CD4-positive, alpha-beta T cell treated with Interleukin-21 for 1 hour (primary cell): Measurements from ENCODE around the gene MAGI1.
"Not testable (repeated sequence)": the region's sequence is repeated elsewhere in the genome, so short reads cannot be mapped to it uniquely, and the experiment has no call there.

Experiments used
- DNase-seq: peaks from one replicate; pipeline ENCODE4 v3.0.0-alpha.2; 2020

MAGI1 gene

DNA sequence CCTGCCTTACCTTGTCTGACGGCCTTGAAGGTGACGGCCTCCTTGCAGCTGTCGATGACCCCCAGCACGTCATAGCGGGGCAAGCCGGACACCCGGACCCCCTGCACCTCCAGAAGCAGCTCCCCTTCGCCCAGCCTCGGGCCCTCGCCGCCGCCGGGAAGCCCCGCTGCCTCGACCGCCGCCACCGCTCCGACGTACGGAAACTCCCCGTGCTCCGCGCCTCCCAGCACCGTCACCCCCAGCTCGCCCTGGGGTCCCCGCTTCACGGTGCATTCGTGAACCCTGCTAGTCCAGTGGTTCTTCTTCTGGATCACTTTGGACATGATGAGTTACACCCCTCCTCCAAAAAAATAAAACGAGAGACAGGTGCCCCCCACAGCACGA, 740 bp downstream of the MAGI1 start:
- DNase-seq = no peak

DNA sequence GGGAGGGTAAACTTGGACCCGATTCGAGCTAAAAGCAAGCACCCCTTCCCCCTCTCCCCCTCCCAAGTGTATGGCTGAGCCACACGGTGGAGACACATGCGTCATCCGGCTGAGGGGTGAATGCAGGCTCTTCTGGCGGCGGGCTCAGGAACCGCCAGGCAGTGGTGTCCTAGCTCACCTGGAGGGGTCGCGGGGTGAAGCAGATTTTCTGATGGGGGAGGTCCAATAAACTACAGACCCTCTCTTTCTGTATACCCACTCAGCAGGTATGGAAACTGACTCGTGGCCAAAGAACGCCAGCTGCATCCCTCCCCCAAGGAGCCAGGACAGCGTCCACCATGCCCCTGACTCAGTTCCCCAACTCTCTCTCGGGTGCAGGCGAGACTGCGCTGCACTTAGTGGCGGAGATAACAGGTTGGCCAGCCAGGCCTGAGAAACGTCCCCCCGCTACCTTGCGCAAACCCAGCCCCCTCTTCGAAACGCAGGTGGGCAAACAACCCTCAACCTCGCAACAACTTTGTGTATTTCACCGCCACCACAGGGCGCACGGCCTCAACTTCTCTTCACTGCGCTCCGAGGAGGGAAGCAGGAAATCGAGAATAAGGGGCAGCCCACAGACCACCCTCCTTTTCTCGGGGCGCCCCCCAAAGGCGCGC, 1.3 kb downstream of the MAGI1 start:
- DNase-seq = no peak

DNA sequence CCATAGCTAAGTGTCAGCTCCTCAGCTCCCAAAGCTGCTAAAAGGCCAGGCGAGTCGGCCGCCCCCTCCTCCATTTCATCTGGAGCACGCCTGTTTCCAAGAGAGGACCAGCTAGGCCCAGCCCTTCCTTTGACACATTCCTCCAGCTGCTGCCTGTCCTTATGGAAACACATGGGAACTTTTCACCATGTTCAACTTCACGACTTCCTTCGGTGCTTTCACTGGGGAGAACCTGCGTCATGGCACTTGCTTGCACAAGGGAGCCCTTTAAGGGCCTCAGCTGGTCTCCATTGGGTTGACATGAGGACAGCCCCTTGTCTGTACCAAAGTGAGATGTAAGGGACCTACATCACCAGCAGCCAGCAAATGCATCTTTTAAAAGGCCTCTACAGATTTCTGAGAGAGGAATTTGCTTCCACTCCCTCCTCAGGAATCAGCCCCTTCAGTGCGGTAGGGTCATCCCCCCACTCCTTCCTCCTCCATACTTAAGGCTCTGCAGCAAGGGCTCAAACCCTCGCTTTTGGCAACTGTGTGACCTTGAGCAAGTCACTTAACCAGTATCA, 2.1 kb downstream of the MAGI1 start:
- no peak for DNase-seq

- no peak for DNase-seq
Observed at GRCh38 chr3:66035763-66036477, 2.8 kb downstream of the MAGI1 start.

- DNase-seq = no peak
Observed at GRCh38 chr3:66033241-66034138, 5.2 kb downstream of the MAGI1 start.

DNA sequence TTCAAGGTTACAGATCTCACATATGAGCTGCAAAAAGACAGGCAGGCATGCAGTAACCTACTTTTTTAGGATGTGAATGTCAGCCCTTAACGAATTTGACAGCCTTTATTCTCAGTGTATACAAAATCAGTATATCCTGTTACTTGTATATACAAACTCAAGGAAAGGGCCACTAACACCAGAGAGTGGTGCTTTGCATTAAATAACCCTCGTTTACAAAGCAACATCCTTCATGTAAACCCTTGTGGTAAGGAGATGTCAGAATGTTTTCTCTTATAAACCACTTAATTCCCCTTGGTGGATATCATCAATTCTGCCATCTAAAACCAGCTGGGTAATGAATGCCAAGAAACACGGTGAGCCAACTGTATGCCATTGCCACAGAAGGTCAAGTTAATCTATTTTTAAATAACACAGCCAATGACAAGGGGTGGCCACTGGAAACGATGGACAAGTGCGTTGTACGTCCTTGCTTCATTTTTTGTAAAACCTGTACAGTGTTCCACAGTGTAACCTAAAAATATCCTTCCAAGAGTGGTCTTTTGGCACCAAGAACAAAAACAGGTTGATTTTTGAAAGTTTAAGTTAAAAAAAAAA, 7.5 kb downstream of the MAGI1 start:
- DNase-seq = no peak

- DNase-seq = no peak
Observed at GRCh38 chr3:66029443-66029842, 9.3 kb downstream of the MAGI1 start.

DNA sequence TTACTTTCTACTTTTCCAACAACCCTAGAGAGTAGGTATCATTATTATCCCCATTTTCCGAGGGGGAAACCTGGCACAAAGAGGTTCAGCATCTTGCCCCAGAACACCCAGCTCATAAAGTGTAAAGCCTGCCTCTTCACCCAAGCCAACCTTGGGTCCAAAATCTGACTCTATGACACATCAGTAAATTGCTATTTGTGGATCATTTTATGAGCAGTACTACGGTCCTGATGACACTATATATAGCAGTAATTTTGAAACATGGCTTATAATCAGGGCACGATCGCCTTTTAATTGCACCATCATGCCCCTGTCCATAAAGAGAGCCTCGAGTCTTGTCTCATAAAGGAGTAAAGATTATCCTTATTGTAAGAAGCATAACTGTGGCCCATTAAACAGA, 9.7 kb downstream of the MAGI1 start:
- DNase-seq = no peak

DNA sequence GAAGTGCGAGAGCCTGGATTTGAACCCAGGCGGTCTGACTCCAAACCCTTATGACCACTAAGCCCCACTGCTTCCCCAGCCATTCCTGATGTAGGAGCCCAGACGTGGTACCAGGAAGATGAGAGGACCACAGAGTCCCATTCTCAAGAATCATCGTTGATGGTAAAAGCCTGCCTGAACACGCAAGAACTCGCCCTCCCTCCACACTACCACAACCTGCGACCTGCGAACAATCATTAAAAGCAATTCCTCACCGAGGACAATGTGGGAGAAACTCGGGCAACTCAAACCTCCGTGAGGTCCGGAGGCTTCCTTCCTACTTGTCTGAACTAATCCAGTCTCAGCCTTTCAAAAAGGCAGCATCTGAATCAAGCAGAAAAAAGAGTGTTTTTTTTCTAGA, 10.3 kb downstream of the MAGI1 start:
- DNase-seq = no peak

- not testable (repeated sequence) for DNase-seq
Observed at GRCh38 chr3:66027099-66027498, 11.6 kb downstream of the MAGI1 start.

GRCh38 chr3:66023738-66024385, 14.9 kb downstream of the MAGI1 start:
- no peak for DNase-seq

GRCh38 chr3:66023229-66023628, 15.5 kb downstream of the MAGI1 start:
- DNase-seq = no peak

DNA sequence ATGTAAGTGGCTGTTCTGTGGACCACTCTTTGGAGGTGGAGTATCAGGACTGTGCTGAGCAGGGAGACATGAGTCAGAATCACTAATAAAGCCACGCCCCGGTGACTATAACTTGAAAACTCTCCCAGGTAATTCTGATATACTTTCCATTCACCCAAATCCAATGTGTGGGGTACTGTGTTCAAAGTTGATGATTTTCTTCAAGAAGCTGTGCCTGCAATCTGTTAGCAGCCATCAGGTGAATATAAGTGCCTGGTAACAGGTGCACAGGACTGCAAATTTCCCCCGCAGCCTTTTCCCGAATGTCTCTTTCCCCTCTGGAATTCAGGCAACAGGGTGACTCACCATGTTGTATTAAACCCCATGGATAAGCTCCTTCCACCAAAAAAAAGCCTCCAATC, 17.0 kb downstream of the MAGI1 start:
- no peak for DNase-seq

- DNase-seq = no peak
Observed at GRCh38 chr3:66019896-66020295, 18.8 kb downstream of the MAGI1 start.

DNA sequence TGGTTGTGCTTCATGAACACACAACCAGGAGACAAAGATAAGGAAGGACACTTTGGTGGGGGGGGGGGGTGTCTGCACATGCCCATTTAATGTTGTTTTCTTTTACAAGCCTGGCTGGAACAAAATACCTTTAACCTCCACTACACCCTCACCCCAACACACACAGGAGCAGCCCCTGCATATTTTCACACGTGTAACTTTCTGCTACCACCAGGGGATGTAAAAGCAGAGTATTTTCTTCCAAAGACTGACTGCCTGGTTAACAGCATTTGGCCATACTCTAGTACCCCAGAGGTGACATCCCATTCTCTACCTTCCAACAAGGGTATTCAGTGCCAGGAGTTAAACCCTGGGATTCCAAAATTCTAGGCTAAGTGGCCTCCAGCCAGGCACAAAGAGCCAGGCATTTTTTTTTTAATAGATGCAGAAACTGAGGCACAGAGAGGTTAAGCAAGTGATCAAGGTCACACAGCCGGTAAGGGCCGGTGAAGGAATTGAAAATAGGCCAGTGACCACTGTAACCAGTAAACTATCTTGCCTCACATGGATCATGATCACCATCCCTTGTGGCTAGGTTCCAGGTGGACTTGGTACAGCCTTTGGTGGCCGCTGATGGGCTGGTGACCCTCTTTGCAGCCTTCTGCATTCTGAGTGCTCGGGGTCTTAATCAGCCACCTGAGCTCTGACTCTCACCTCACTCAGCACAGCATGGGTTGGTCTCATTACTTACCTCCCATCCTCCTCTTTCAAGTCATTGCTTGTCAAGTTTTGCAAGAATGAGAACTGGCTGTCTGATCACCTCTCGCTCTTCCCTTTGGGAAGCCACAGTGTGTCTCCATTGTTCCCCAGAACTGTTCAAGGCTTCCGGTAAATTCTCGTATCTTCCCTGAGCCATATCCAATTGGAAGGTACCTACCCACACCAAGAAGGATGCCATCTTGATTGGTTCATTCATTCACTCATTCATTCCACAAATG, 20.4 kb downstream of the MAGI1 start:
- no peak for DNase-seq

- DNase-seq = no peak
Observed at GRCh38 chr3:66017591-66017990, 21.1 kb downstream of the MAGI1 start.

DNA sequence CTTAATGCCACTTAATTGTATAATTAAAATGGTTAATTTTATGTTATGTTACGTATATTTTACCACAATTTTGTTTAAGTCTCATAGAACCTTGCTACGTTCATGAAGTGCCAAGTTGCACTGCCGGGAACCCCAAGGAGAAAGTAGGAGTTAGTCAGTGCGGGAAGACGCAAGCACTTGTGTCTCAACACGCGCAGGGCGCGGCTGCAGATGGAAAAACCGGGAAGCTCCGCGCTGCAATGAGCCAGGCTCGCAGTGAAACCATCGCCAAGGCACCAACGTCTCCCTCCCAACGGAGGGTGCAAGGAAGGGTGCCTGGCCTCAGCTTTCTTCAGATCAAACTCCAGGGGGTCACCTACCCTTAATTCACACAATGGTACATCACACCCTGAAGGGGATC, 21.6 kb downstream of the MAGI1 start:
- DNase-seq = no peak

GRCh38 chr3:66015841-66016240, 22.9 kb downstream of the MAGI1 start:
- DNase-seq = no peak

GRCh38 chr3:66014651-66015050, 24.1 kb downstream of the MAGI1 start:
- DNase-seq = no peak

GRCh38 chr3:66014056-66014455, 24.7 kb downstream of the MAGI1 start:
- DNase-seq = no peak

GRCh38 chr3:66012711-66013110, 26.0 kb downstream of the MAGI1 start:
- no peak for DNase-seq
